Gastroesophageal sphincter (tissue), 4 donors: ENCODE measurements around the gene KCNMA1. TPM values are rescaled to one million over a fixed set of nuclear protein-coding genes. Genes with fewer than 3 reads are reported as not detected.
A peak's percentile ranks its signal among the peaks of the same experiment; 100 is the strongest.

Source experiments
- ATAC-seq: fragments of 150-250 bp; one replicate; pipeline ENCODE4 v1.9.1; 2016; ENCODE audit warnings: mild to moderate bottlenecking, moderate library complexity
- H3K27ac ChIP-seq, 4 donors: fragments of 200-600 bp; sonication (generic) in 3 of 4; 1 replicate in 3 of 4; 2 replicates in 1 of 4; pipeline ENCODE4 v1.5.1; 2016 to 2019
- H3K27me3 ChIP-seq: fragments of 200-600 bp; sonication (generic); one replicate; pipeline ENCODE4 v1.5.1; 2019
- H3K36me3 ChIP-seq, 2 donors: fragments of 200-600 bp; sonication (generic); one replicate each; pipeline ENCODE4 v1.5.1; 2019; ENCODE audit warnings: control low read depth in 1 of 2
- H3K4me1 ChIP-seq, 3 donors: fragments of 200-600 bp; sonication (generic); 1 replicate in 2 of 3; 2 replicates in 1 of 3; pipeline ENCODE4 v1.5.1; 2016 to 2019; ENCODE audit warnings: control low read depth in 2 of 3
- H3K4me3 ChIP-seq, 2 donors: fragments of 200-600 bp; sonication (generic); one replicate each; pipeline ENCODE4 v1.5.1; 2019; ENCODE audit warnings: mild to moderate bottlenecking in 1 of 2, moderate library complexity in 1 of 2
- H3K9me3 ChIP-seq, 3 donors: fragments of 200-600 bp; sonication (generic); one replicate each; pipeline ENCODE4 v1.5.1; 2017 to 2019; ENCODE audit warnings: control low read depth in 2 of 3
- CTCF ChIP-seq, 4 experiments: fragments of 200-600 bp in 2 of 4; fragments of 450-650 bp in 2 of 4; sonication (generic) in 1 of 4; IDR thresholded peaks; one replicate each; pipeline ENCODE4 v1.5.1; 2017 to 2019; ENCODE audit warnings: antibody characterized with exemption in 4 of 4, mild to moderate bottlenecking in 2 of 4, moderate library complexity in 2 of 4
- EP300 ChIP-seq: sonication (generic); formaldehyde crosslinking; IDR thresholded peaks from one replicate; pipeline ENCODE4 v1.6.1; 2017; ENCODE audit warnings: antibody characterized with exemption, mild to moderate bottlenecking
- POLR2A ChIP-seq, 2 donors: fragments of 450-650 bp; IDR thresholded peaks; one replicate each; pipeline ENCODE4 v1.6.1; 2017; ENCODE audit warnings: antibody characterized with exemption in 2 of 2, mild to moderate bottlenecking in 2 of 2, moderate library complexity in 1 of 2
- POLR2AphosphoS5 ChIP-seq: sonication (generic); formaldehyde crosslinking; IDR thresholded peaks from one replicate; pipeline ENCODE4 v1.6.1; 2017; ENCODE audit warnings: antibody characterized with exemption
- WGBS, 2 donors: methylation state at CpG; one replicate each; pipeline ENCODE4 v1.1.5; 2018; ENCODE audit warnings: low coverage in 1 of 2; 5-methylcytosine and 5-hydroxymethylcytosine counted together
- total RNA-seq, 4 donors: library from RNA; depleted of rRNA; stranded (reverse); fragments of >200 nt; gene quantifications; one replicate each; pipeline ENCODE4 v1.1.0, GENCODE V29; 2016

The KCNMA1 gene
- total RNA-seq, 4 donors from 2014 or later, result 168 to 389 (median 323) TPM

- Histone ChIP-seq H3K27ac (no peak overlapping the region), H3K4me3 (no peak overlapping the region), H3K27me3 (no peaks in the 10 kb centered on the region), H3K36me3 (no peaks in the 10 kb centered on the region), H3K4me1 (peaks cover 5 to 59% (median 12%) of the 10 kb centered on the region in 3 donors), H3K9me3 (no peaks in the 10 kb centered on the region)
- no peak for ATAC-seq
- 60 to 82% methylated on average over 2 to 3 of the region's 4 CpGs for WGBS, 2 donors
- TF ChIP-seq POLR2A (IDR thresholded peaks at IDR 0.05), result no peak
- no peak for TF ChIP-seq POLR2AphosphoS5
- TF ChIP-seq CTCF (IDR thresholded peaks at IDR 0.05), result no peak
- TF ChIP-seq EP300, result no peak
Observed at GRCh38 chr10:77253556-77254064, 384.0 kb downstream of the KCNMA1 start.

- no peaks in the 10 kb centered on the region for H3K27me3 ChIP-seq
- WGBS, 2 donors, result 83% methylated on average over 1 of the region's 1 CpG; no CpG with 5 or more reads in 1 of the 2 donors
- no peak overlapping the region for H3K4me3 ChIP-seq
- no peaks in the 10 kb centered on the region for H3K36me3 ChIP-seq
- H3K27ac ChIP-seq, result peak overlapping the region in 1 of 4 donors; percentile 4
- peaks cover 8 to 64% (median 12%) of the 10 kb centered on the region in 3 donors for H3K4me1 ChIP-seq
- no peaks in the 10 kb centered on the region for H3K9me3 ChIP-seq
- no peak for ATAC-seq
- no peak for TF ChIP-seq EP300
- no peak for TF ChIP-seq POLR2A (IDR thresholded peaks at IDR 0.05)
- no peak for TF ChIP-seq CTCF (IDR thresholded peaks at IDR 0.05)
- TF ChIP-seq POLR2AphosphoS5, result no peak
Observed at GRCh38 chr10:77253147-77253545, 384.5 kb downstream of the KCNMA1 start.

GRCh38 chr10:77252380-77253146 lies 385.0 kb downstream of the KCNMA1 start:
- 49 to 74% methylated on average over 2 to 4 of the region's 4 CpGs for WGBS, 2 donors
- H3K36me3 ChIP-seq, result no peaks in the 10 kb centered on the region
- H3K4me3 ChIP-seq, result no peak overlapping the region
- no peak for ATAC-seq
- TF ChIP-seq POLR2A (IDR thresholded peaks at IDR 0.05) (no peak), POLR2AphosphoS5 (no peak), EP300 (no peak), CTCF (IDR thresholded peaks at IDR 0.05) (no peak)
- peak overlapping the region in 1 of 4 donors; percentile 4 for H3K27ac ChIP-seq
- H3K9me3 ChIP-seq, result no peaks in the 10 kb centered on the region
- peaks cover 11 to 70% (median 12%) of the 10 kb centered on the region in 3 donors for H3K4me1 ChIP-seq
- no peaks in the 10 kb centered on the region for H3K27me3 ChIP-seq

GRCh38 chr10:77251297-77252013 lies 386.2 kb downstream of the KCNMA1 start:
- no peak for TF ChIP-seq POLR2A (IDR thresholded peaks at IDR 0.05)
- TF ChIP-seq EP300, result no peak
- TF ChIP-seq CTCF (IDR thresholded peaks at IDR 0.05), result peak in 1 of 4 experiments; percentile 42
- TF ChIP-seq POLR2AphosphoS5, result no peak
- peak overlapping the region in 1 of 4 donors; percentile 18 for H3K27ac ChIP-seq
- peaks cover 19 to 81% (median 23%) of the 10 kb centered on the region in 3 donors for H3K4me1 ChIP-seq
- no peaks in the 10 kb centered on the region for H3K9me3 ChIP-seq
- no peak overlapping the region for H3K4me3 ChIP-seq
- no peaks in the 10 kb centered on the region for H3K36me3 ChIP-seq
- 70 to 76% methylated on average over 5 to 6 of the region's 6 CpGs for WGBS, 2 donors
- no peak for ATAC-seq
- H3K27me3 ChIP-seq, result no peaks in the 10 kb centered on the region
